Measurements from ENCODE around the gene TBC1D13. TPM values are rescaled to one million over a fixed set of nuclear protein-coding genes. Genes with fewer than 3 reads are reported as not detected.

TBC1D13 gene
- total and polyA plus RNA-seq, 2 of the 13 experiments (the other 11 are each of a cell fraction or from before 2014, with no cell fraction given), result 17.9 to 19.7 TPM

DNA sequence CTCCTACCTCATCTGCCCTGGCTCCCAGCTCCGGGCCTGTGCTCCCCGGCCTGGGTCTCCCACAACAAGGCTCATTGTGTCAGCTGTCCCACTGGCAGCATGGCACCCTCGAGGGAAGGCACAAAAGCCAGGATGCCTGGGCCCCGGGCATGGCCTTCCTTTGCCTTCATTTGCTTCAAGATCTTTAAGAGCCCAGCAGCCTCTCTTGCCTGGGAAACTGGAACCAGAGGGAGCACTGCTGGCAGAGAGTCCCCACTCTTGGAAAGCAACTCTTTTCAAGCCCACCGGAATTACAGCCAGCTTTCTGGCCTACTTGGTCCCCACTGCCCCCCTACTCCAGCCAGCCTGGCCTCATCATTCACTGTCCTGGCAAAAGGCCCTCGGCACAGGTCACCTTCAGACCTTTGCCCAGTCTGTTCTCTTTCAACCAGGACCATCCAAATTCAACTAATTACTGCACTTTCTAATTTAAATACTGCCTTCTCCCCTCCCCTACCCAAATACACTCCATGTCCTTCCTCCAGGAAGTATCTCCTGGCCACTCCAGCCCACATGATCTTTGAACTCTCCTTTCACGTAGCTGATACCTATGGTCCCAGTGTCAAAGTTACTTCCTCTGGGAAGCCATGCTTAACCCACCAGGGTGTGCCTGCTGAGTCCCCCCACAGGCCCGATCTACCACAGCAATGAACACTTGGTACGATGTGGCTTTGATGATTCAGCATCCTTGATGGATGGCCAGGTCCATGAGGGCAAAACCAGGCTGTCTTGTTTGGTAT, 24.2 kb upstream of the TBC1D13 start (continued):
- peak; percentile 63; the same call in 1 of the 2 replicates for TF ChIP-seq ARNT2 (CRISPR knock-in tag; IDR thresholded peaks at IDR 0.05; ENCODE audit: low read depth)
- TF ChIP-seq, protein P1, sequence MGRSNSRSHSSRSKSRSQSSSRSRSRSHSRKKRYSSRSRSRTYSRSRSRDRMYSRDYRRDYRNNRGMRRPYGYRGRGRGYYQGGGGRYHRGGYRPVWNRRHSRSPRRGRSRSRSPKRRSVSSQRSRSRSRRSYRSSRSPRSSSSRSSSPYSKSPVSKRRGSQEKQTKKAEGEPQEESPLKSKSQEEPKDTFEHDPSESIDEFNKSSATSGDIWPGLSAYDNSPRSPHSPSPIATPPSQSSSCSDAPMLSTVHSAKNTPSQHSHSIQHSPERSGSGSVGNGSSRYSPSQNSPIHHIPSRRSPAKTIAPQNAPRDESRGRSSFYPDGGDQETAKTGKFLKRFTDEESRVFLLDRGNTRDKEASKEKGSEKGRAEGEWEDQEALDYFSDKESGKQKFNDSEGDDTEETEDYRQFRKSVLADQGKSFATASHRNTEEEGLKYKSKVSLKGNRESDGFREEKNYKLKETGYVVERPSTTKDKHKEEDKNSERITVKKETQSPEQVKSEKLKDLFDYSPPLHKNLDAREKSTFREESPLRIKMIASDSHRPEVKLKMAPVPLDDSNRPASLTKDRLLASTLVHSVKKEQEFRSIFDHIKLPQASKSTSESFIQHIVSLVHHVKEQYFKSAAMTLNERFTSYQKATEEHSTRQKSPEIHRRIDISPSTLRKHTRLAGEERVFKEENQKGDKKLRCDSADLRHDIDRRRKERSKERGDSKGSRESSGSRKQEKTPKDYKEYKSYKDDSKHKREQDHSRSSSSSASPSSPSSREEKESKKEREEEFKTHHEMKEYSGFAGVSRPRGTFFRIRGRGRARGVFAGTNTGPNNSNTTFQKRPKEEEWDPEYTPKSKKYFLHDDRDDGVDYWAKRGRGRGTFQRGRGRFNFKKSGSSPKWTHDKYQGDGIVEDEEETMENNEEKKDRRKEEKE (IDR thresholded peaks at IDR 0.05), result no peak
- no peak for TF ChIP-seq FOXO1 (CRISPR knock-in tag; IDR thresholded peaks at IDR 0.05)
- TF ChIP-seq, protein P2, sequence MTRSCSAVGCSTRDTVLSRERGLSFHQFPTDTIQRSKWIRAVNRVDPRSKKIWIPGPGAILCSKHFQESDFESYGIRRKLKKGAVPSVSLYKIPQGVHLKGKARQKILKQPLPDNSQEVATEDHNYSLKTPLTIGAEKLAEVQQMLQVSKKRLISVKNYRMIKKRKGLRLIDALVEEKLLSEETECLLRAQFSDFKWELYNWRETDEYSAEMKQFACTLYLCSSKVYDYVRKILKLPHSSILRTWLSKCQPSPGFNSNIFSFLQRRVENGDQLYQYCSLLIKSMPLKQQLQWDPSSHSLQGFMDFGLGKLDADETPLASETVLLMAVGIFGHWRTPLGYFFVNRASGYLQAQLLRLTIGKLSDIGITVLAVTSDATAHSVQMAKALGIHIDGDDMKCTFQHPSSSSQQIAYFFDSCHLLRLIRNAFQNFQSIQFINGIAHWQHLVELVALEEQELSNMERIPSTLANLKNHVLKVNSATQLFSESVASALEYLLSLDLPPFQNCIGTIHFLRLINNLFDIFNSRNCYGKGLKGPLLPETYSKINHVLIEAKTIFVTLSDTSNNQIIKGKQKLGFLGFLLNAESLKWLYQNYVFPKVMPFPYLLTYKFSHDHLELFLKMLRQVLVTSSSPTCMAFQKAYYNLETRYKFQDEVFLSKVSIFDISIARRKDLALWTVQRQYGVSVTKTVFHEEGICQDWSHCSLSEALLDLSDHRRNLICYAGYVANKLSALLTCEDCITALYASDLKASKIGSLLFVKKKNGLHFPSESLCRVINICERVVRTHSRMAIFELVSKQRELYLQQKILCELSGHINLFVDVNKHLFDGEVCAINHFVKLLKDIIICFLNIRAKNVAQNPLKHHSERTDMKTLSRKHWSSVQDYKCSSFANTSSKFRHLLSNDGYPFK (CRISPR knock-in tag; IDR thresholded peaks at IDR 0.05; ENCODE audit: borderline replicate concordance), result peak; percentile 30; the same call in 1 of the 2 replicates
- TF ChIP-seq PITX1 (CRISPR knock-in tag; IDR thresholded peaks at IDR 0.05), result peak; percentile 25; the same call in 1 of the 2 replicates
- TF ChIP-seq, protein P3, sequence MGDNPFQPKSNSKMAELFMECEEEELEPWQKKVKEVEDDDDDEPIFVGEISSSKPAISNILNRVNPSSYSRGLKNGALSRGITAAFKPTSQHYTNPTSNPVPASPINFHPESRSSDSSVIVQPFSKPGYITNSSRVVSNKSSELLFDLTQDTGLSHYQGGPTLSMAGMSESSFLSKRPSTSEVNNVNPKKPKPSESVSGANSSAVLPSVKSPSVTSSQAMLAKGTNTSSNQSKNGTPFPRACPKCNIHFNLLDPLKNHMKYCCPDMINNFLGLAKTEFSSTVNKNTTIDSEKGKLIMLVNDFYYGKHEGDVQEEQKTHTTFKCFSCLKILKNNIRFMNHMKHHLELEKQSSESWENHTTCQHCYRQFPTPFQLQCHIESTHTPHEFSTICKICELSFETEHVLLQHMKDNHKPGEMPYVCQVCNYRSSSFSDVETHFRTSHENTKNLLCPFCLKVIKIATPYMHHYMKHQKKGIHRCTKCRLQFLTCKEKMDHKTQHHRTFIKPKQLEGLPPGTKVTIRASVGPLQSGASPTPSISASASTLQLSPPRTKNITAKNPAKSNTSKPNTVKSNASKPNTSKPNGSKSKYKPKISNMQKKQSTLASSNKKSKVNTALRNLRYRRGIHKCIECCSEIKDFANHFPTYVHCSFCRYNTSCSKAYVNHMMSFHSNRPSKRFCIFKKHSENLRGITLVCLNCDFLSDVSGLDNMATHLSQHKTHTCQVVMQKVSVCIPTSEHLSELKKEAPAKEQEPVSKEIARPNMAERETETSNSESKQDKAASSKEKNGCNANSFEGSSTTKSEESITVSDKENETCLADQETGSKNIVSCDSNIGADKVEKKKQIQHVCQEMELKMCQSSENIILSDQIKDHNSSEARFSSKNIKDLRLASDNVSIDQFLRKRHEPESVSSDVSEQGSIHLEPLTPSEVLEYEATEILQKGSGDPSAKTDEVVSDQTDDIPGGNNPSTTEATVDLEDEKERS (CRISPR knock-in tag; IDR thresholded peaks at IDR 0.05), result peak; percentile 66; the same call in 1 of the 2 replicates
- peak; percentile 11; the same call in 1 of the 2 replicates for TF ChIP-seq ZFY (CRISPR knock-in tag; IDR thresholded peaks at IDR 0.05)
- TF ChIP-seq, protein P4, sequence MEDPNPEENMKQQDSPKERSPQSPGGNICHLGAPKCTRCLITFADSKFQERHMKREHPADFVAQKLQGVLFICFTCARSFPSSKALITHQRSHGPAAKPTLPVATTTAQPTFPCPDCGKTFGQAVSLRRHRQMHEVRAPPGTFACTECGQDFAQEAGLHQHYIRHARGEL (CRISPR knock-in tag; IDR thresholded peaks at IDR 0.05), result peak; percentile 46; the same call in 1 of the 2 replicates
- TF ChIP-seq, protein P5, sequence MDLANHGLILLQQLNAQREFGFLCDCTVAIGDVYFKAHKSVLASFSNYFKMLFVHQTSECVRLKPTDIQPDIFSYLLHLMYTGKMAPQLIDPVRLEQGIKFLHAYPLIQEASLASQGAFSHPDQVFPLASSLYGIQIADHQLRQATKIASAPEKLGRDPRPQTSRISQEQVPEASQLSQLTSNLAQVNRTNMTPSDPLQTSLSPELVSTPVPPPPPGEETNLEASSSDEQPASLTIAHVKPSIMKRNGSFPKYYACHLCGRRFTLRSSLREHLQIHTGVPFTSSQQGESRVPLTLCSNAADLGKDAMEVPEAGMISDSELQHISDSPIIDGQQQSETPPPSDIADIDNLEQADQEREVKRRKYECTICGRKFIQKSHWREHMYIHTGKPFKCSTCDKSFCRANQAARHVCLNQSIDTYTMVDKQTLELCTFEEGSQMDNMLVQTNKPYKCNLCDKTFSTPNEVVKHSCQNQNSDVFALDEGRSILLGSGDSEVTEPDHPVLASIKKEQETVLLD (CRISPR knock-in tag; IDR thresholded peaks at IDR 0.05; ENCODE audit: low read depth), result no peak
- no peak for TF ChIP-seq SMYD3 (CRISPR knock-in tag; IDR thresholded peaks at IDR 0.05)
- no peak for TF ChIP-seq DR1 (CRISPR knock-in tag; IDR thresholded peaks at IDR 0.05)
- 0 out of 2 replicates have a peak, but pooled peaks have one; percentile 71 for TF ChIP-seq ZNF724P (CRISPR knock-in tag; IDR thresholded peaks at IDR 0.05; ENCODE audit: borderline replicate concordance)
